ENCODE measurements around the gene HPSE2.

GRCh38 chr10:98878921-98879320, 356.7 kb downstream of the HPSE2 start:
- no peak for TF ChIP-seq POLR2A (IDR thresholded peaks at IDR 0.05)
- no peak for TF ChIP-seq CTCF (IDR thresholded peaks at IDR 0.05)
- TF ChIP-seq POLR2AphosphoS5 (IDR thresholded peaks at IDR 0.05) = no peak
